ENCODE measurements around the gene NDUFS6.

GRCh38 chr5:1799110-1799601, 2.1 kb upstream of the NDUFS6 start:
- TF ChIP-seq POLR2A (IDR thresholded peaks at IDR 0.05; ENCODE audit: low read depth, low read length), result no peak
- no peak for TF ChIP-seq POLR2AphosphoS5 (IDR thresholded peaks at IDR 0.05; ENCODE audit: low read depth, low read length)
- TF ChIP-seq TAF1 (IDR thresholded peaks at IDR 0.05; ENCODE audit: borderline replicate concordance, low read depth, low read length), result no peak
